RPMI7951 (cell line): ENCODE measurements around the gene OR8J1. TPM values are rescaled to one million over a fixed set of nuclear protein-coding genes. Genes with fewer than 3 reads are reported as not detected.
"Not testable (repeated sequence)": the region's sequence is repeated elsewhere in the genome, so short reads cannot be mapped to it uniquely, and the experiment has no call there.

Experiments used
- DNase-seq: peaks from one replicate; pipeline ENCODE4 v3.0.0-alpha.2; 2012; ENCODE audit warnings: low read depth
- total RNA-seq: library from RNA; depleted of rRNA; stranded (reverse); fragments of >200 nt; shearing (Covaris generic); gene quantifications from 2 replicates; pipeline ENCODE4 v1.2.3, GENCODE V29; 2014; rRNA removed

Gene OR8J1, protein sequence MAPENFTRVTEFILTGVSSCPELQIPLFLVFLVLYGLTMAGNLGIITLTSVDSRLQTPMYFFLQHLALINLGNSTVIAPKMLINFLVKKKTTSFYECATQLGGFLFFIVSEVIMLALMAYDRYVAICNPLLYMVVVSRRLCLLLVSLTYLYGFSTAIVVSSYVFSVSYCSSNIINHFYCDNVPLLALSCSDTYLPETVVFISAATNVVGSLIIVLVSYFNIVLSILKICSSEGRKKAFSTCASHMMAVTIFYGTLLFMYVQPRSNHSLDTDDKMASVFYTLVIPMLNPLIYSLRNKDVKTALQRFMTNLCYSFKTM
- total RNA-seq, result not detected in 2 replicates

DNA sequence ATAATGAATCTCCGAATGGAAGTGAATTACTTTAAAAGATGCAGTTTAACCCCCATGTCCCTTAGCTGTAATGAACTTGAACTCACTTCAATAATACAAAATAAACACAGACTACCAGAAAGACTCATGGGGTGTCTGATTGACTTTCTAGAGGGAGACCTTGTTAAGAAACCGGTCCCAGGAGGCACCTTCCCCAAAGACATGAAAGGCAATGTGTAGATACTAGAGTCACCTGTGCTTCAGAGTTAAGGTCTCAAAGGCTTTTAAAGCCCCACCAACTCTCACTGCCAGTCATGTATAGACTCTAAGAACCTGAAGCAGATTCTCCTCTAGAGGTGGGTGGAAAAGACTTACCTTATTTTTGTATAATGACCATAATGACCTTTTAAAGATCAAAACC is at the start of gene OR8J1:
TSS of gene OR8J1 (plus strand) at position 301 of the 400 bp plus-strand sequence. CDS start 5,956 bp downstream, outside the sequence.
- DNase-seq, result no peak

DNA sequence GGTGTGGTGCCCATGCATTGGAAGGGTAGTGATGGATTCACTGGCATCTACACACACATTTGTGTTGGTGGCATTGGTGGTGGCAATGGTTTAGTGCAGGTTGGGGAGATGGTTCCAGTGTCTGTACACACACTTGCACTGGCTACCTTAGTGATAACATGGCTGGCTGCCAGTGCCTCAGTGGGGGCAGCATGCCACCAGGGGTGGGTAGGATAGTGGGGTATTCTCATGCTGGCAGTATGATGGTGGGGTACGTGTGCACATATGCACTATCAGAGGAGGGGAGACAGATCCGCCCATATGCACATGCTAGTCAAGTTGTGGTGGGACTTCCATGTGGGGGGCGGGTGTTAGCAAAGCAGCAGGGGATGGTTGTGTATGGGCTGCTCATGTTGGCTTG is 46.3 kb upstream of the OR8J1 start:
- no peak for DNase-seq

DNA sequence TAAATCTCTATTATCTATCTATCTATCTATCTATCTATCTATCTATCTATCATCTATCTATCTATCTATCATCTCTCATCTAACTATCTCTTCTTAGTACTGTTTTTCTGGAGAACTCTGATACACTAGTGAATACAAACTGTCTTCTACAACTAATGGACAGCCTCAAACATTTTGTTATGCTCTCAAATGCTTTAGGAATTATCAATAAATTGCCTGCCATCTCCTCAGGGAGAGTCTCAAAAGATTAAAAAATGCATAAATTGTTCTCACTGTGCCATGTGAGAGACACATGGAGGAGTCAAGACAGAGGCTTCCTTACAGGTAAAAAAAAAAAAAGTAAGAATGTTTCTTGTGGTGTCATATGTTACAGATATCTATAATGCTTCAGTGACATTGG is 39.2 kb upstream of the OR8J1 start, which contains the start of gene OR8K3:
TSS of gene OR8K3 (plus strand) at position 301 of the 400 bp plus-strand sequence. CDS start 3,163 bp downstream, outside the sequence.
- no peak for DNase-seq

DNA sequence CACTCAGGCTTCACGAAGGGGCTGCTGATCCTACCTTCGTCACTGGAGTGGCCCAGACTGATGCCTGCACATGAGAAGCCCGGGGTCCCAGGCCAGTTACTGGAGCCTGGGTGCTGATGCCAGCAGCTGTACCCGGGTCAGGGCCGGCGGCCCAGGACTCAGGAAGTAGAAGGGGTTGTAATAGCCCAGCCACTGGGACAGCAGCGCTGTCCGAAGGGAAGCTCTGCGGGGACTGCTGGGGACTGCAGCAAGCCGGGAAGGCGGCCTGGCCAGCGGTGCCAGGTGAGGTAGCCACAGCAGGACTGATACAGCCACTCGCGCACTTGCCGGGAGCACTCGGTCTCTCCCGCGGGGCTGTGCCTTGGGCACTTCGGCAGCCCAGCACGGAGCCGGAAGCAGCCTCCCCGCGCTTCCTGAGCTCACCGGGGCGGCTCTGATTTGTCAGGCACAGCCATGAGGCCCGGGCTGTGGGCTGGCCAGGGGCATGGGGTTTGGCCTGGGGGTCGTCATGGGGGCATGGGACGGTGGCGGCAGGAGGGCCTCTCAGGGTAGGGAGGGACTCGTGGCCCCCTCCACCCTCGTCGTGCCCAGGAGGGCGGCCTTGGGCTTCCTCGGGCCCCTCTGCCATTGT is 22.1 kb upstream of the OR8J1 start:
- no peak for DNase-seq

DNA sequence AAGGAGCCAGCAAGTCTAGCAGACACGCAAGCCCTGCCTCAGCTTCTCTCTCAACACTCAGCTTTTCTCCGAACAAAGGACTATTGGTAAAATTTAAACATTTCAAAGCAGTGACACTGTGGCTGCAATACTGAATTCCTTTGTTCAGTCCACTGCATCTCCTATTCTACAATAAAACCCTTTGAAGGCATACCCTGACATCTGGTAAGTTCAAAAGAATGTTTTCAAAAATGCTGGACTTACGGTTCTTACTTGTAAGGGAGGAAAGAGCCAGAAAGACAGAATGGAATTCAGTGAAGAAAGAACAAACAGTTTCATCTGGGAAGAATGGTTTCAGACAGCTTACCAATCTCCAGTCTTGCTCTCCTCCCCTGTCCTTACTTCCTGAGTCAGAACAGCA is 20.9 kb upstream of the OR8J1 start:
- no peak for DNase-seq

DNA sequence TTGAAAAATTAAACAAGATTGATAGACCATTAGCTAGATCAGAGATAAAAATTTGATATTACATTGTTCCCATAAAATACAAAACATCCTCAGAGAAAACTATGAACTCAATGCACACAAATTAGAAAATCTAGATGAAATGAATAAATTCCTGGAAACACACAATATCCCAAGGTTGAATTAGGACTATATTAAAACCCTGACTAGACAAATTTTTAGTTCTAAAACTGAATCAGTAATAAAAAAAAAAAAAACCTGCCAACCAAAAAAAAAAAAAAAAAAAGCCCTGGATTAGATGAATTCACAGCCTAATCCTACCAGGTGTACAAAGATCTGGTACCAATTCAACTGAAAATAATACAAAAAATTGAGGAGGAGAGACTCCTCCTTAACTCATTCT is 13.8 kb upstream of the OR8J1 start:
- DNase-seq, result no peak

DNA sequence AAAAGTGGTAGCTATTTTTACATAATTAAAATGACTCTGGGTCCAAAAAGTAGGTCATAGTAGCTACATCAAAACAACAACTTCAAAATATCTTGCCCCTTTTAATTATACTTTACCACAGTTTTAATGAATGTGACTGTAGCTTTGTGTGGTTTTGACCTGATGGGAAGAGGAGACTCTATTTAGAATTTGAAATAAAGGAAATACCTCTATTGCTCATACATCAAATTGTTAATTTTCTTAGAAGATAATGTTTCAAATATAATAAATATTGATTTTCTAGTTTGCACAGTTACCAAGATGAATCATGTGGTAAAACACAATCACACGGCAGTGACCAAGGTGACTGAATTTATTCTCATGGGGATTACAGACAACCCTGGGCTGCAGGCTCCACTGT is 8.4 kb upstream of the OR8J1 start, which contains the start of gene OR8K1:
TSS of gene OR8K1 (plus strand) at position 301 of the 400 bp plus-strand sequence. CDS start at position 301, 0 bp downstream.
- no peak for DNase-seq

DNA sequence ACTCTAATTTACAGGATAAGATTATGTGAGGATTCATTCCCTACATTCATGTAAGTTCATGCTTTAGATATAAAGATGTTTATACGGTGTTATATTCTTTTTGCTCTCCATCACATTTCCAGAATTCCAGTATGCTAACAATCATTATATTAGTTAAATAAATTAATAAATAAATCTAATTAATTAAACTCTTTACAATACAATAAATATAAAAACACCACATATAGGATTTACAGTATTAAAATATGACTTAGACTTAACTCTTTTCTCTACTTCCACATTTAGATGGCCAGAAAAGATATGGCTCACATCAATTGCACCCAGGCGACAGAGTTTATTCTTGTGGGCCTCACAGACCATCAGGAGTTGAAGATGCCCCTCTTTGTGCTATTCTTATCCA is 21.2 kb downstream of the OR8J1 start, which contains the start of gene OR8U1:
TSS of gene OR8U1 (plus strand) at position 301 of the 400 bp plus-strand sequence. CDS start at position 301, 0 bp downstream.
- no peak for DNase-seq

DNA sequence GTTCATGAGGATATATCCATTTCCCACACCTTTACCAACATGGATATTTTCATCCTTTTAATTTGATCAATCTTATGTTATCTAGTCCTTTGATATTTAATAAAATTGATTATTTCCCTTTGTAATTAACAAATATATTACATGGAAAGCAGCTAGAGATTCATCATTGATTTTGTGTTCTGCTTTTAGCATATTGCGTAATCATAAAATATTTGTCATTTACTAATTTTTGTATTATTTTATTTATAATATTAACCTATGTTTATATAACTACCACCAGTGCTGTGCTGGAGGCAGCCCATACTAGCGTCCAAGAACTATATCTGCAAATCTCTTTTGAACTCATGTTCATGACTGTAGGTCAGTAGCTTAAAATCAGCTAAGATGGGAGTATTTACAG is 26.0 kb downstream of the OR8J1 start:
- DNase-seq, result no peak

DNA sequence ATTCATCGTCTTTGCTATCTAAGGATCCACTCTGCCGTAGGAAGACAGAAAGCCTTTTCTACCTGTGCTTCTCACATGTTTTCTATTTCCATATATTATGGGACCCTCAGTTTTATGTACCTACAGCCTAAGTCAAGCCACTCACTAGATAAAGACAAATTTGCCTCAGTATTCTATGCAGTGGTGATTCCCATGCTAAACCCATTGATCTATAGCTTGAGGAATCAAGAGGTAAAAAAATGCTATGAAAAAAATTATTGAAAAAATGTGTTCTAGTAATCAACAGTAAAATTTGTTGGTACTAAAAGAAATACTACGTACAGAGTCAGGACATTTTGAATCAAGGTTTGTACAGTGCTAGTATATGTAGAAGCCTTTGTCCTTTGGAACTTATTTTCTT is 40.3 kb downstream of the OR8J1 start:
- no peak for DNase-seq

DNA sequence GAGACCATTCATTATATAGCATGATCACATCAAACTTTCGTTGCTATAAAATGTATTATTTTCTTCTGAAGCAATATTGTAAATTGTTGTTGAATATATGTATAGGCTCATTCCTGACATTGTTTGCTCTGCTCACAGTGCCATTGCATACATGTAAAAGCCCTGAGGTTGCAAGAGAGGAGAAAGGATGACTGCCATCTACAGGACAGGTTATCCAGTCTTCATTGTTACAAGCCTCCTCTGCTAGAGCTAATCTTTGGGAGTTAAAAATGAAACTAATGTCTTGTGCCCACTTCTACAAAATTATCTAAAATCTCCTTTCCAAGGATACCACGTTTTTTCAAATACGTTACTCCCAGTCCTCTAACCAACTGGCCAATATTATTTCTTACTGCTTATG is 42.0 kb downstream of the OR8J1 start:
- DNase-seq, result no peak

DNA sequence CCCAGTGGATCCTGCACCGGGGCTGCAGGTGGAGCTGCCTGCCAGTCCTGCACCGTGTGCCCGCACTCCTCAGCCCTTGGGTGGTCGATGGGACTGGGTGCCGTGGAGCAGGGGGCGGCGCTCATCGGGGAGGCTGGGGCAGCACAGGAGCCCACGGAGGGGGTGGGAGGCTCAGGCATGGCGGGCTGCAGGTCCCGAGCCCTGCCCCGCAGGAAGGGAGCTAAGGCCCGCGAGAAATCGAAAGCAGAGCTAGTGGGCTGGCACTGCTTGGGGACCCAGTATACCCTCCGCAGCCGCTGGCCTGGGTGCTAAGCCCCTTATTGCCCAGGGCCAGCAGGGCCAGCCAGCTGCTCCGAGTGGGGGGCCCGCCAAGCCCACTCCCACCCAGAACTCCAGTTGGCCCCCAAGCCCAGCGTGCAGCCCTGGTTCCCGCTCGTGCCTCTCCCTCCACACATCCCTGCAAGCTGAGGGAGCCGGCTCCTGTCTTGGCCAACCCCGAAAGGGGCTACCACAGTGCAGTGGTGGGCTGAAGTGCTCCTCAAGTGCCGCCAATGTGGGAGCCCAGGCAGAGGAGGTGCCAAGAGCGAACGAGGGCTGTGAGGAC is 47.9 kb downstream of the OR8J1 start:
- not testable (repeated sequence) for DNase-seq

DNA sequence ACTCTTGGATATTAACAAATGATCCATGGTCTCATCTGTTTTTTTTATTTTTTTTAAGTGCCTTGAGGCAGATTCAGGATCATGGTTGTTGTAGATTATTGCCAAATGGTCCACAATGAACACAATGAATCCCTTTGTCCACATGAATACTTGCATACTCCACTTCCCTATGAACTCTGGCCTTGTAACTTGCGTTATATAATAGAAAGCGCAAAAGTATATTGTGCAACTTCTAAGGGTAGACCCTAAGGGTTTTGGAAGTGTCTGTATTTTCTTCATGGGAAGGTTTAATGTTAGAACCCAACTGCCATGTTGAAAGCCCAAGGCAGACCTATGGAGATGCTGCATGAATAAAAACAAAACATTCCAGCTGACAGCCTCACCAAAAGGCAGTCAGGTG is 50.3 kb downstream of the OR8J1 start:
- DNase-seq, result no peak

DNA sequence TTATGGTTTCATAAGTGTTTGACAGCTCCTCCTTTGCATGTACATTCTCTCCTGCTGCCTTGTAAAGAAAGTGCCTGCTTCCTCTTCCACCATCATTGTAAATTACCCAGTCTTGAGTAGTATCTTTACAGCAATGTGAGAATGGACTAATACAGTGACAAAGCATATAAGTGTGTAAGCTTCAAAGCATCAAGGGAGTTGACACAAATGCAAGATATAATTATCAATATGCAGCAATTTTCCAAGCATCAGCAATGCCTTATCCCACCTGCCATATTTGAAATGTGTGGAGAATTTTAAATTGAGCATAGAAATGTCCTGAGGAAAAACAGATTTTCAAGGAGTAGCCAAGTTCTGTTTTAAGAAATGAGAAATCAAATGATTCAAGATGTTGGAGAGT is 56.7 kb downstream of the OR8J1 start:
- DNase-seq, result no peak

Other genes starting within 250 kb of the OR8J1 start
- not detected in 2 replicates for gene OR8H3, start 231.9 kb upstream of the OR8J1 start, total RNA-seq
- gene OR8J3, start 214.1 kb upstream of the OR8J1 start, total RNA-seq, result not detected in 2 replicates
- not detected in 2 replicates for gene OR8K5, start 194.0 kb upstream of the OR8J1 start, total RNA-seq
- not detected in 2 replicates for gene OR5J2, start 177.7 kb upstream of the OR8J1 start, total RNA-seq
- gene OR5T2, start 120.0 kb upstream of the OR8J1 start, total RNA-seq, result not detected in 2 replicates
- not detected in 2 replicates for gene OR5T3, start 102.0 kb upstream of the OR8J1 start, total RNA-seq
- not detected in 2 replicates for gene OR5T1, start 80.1 kb upstream of the OR8J1 start, total RNA-seq
- not detected in 2 replicates for gene OR8H1, start 62.0 kb upstream of the OR8J1 start, total RNA-seq
- not detected in 2 replicates for gene OR8K3, start 39.1 kb upstream of the OR8J1 start, total RNA-seq
- gene OR8K1, start 8.3 kb upstream of the OR8J1 start, total RNA-seq, result not detected in 2 replicates
- gene OR8U1, start 21.3 kb downstream of the OR8J1 start, total RNA-seq, result not detected in 2 replicates
- gene OR5AL1, start 58.4 kb downstream of the OR8J1 start, total RNA-seq, result not detected in 2 replicates
- not detected in 2 replicates for gene OR5M3, start 119.1 kb downstream of the OR8J1 start, total RNA-seq
- gene OR5M8, start 137.1 kb downstream of the OR8J1 start, total RNA-seq, result not detected in 2 replicates
- gene OR5M11, start 189.0 kb downstream of the OR8J1 start, total RNA-seq, result not detected in 2 replicates
- not detected in 2 replicates for gene OR5M10, start 223.4 kb downstream of the OR8J1 start, total RNA-seq